H1 (cell line): ENCODE data around the gene IL13. TPM values are rescaled to one million over a fixed set of nuclear protein-coding genes. Genes with fewer than 3 reads are reported as not detected.

Source experiments
- CTCF ChIA-PET: fragments of 300-600 bp; sonication (Branson Sonifier 250); formaldehyde crosslinking; loops from one replicate; lab custom pipeline; 2021; ENCODE audit not compliant: partially characterized antibody; lab: Charles Lee
- POLR2A ChIA-PET: fragments of 300-600 bp; sonication (Branson Sonifier 250); formaldehyde crosslinking; loops from one replicate; lab custom pipeline; 2021; ENCODE audit warnings: inconsistent platforms; ENCODE audit not compliant: partially characterized antibody; lab: Charles Lee
- DNase-seq, 2 experiments: peaks; one replicate each; pipeline versions ENCODE4 v3.0.0 to v3.0.0-alpha.2; 2010 to 2022; ENCODE audit warnings: low spot score in 2 of 2, low read depth in 1 of 2, mixed read lengths in 1 of 2
- FAIRE-seq: peaks from 2 replicates; lab custom pipeline; 2011; peaks lifted over from hg19 to GRCh38; lab: Jason Lieb, UNC
- H2AFZ ChIP-seq: 2 replicates; pipeline ENCODE4 v1.8.1; 2012; ENCODE audit warnings: low read length, inconsistent platforms
- H2AK5ac ChIP-seq: 2 replicates; pipeline ENCODE4 v1.6.1; 2013; ENCODE audit warnings: low read depth, low read length
- H2BK120ac ChIP-seq: replicated peaks from 2 replicates; pipeline ENCODE3; 2013; ENCODE audit warnings: low read depth, low read length, inconsistent platforms
- H2BK12ac ChIP-seq: 2 replicates; pipeline ENCODE4 v1.6.1; 2013; ENCODE audit warnings: low read depth, low read length
- H2BK15ac ChIP-seq: 2 replicates; pipeline ENCODE4 v1.6.1; 2013; ENCODE audit warnings: low read length
- H2BK20ac ChIP-seq: 2 replicates; pipeline ENCODE4 v1.6.1; 2013; ENCODE audit warnings: low read length
- H2BK5ac ChIP-seq: 2 replicates; pipeline ENCODE4 v1.6.1; 2013; ENCODE audit warnings: low read depth, low read length
- H3K14ac ChIP-seq: 2 replicates; pipeline ENCODE4 v1.6.1; 2013; ENCODE audit warnings: inconsistent platforms; ENCODE audit not compliant: insufficient read length
- H3K18ac ChIP-seq: 2 replicates; pipeline ENCODE4 v1.6.1; 2013; ENCODE audit warnings: low read length; ENCODE audit errors: extremely low read depth
- H3K23ac ChIP-seq: 2 replicates; pipeline ENCODE4 v1.6.1; 2013; ENCODE audit warnings: inconsistent platforms; ENCODE audit not compliant: insufficient read length
- H3K23me2 ChIP-seq: 2 replicates; pipeline ENCODE4 v1.6.1; 2013; ENCODE audit warnings: low read depth, low read length
- H3K27ac ChIP-seq: 2 replicates; pipeline ENCODE4 v1.6.1; 2011; ENCODE audit warnings: low read depth, low read length, inconsistent platforms
- H3K27me3 ChIP-seq, 4 experiments: replicated peaks in 1 of 4; 1 replicate in 1 of 4; 2 replicates in 3 of 4; pipeline versions ENCODE4 v1.6.1 to v1.8.1; 2011 to 2013; ENCODE audit warnings: low read length in 3 of 4, mild to moderate bottlenecking in 3 of 4, inconsistent platforms in 2 of 4, mixed read lengths in 2 of 4, moderate library complexity in 1 of 4; ENCODE audit not compliant: control insufficient read depth in 3 of 4, insufficient read depth in 3 of 4; ENCODE audit errors: extremely low read depth in 1 of 4
- H3K36me3 ChIP-seq, 4 experiments: 2 replicates each; pipeline versions ENCODE4 v1.6.1 to v1.8.1; 2011 to 2013; ENCODE audit warnings: mild to moderate bottlenecking in 4 of 4, low read length in 3 of 4, moderate library complexity in 2 of 4, control low read depth in 1 of 4, inconsistent platforms in 1 of 4; ENCODE audit not compliant: insufficient read depth in 4 of 4, control insufficient read depth in 2 of 4
- H3K4ac ChIP-seq: replicated peaks from 2 replicates; pipeline ENCODE3; 2013; ENCODE audit warnings: low read length, low read depth, mixed read lengths, inconsistent platforms; ENCODE audit not compliant: insufficient read length
- H3K4me1 ChIP-seq, 4 experiments: replicated peaks in 1 of 4; 1 replicate in 1 of 4; 2 replicates in 3 of 4; pipeline versions ENCODE4 v1.6.1 to v1.8.1; 2011 to 2013; ENCODE audit warnings: low read length in 3 of 4, inconsistent platforms in 2 of 4, mixed read lengths in 1 of 4; ENCODE audit not compliant: insufficient read depth in 4 of 4, control insufficient read depth in 3 of 4
- H3K4me2 ChIP-seq, 2 experiments: 2 replicates each; pipeline versions ENCODE4 v1.6.1 to v1.8.1; 2011 to 2013; ENCODE audit warnings: low read depth in 2 of 2, low read length in 2 of 2, control low read depth in 1 of 2, inconsistent platforms in 1 of 2, mild to moderate bottlenecking in 1 of 2; ENCODE audit not compliant: insufficient read depth in 1 of 2
- H3K4me3 ChIP-seq, 4 experiments: fragments of 200-600, 300-600 bp in 1 of 4; sonication (generic), shearing (Covaris generic), sonication (Bioruptor Twin) in 1 of 4; 2 replicates each; pipeline versions ENCODE4 v1.5.1 to v1.8.1; 2011 to 2016; ENCODE audit warnings: low read length in 4 of 4, low read depth in 3 of 4, control low read depth in 2 of 4, inconsistent platforms in 2 of 4, mild to moderate bottlenecking in 2 of 4, mixed read lengths in 1 of 4, moderate library complexity in 1 of 4; ENCODE audit not compliant: insufficient read depth in 2 of 4; ENCODE audit errors: extremely low read depth in 1 of 4
- H3K56ac ChIP-seq: replicated peaks from 2 replicates; pipeline ENCODE3; 2013; ENCODE audit warnings: low read depth, mild to moderate bottlenecking, mixed read lengths, low read length, inconsistent platforms; ENCODE audit not compliant: insufficient read length
- H3K79me1 ChIP-seq: 2 replicates; pipeline ENCODE4 v1.6.1; 2013; ENCODE audit warnings: low read depth, low read length, control low read depth
- H3K79me2 ChIP-seq, 2 experiments: 2 replicates each; pipeline versions ENCODE4 v1.6.1 to v1.8.1; 2012 to 2013; ENCODE audit warnings: low read length in 2 of 2, mild to moderate bottlenecking in 2 of 2, inconsistent platforms in 1 of 2; ENCODE audit not compliant: insufficient read depth in 2 of 2, control insufficient read depth in 1 of 2
- H3K9ac ChIP-seq, 4 experiments: replicated peaks in 1 of 4; 1 replicate in 1 of 4; 2 replicates in 3 of 4; pipeline versions ENCODE4 v1.6.1 to v1.8.1; 2011 to 2013; ENCODE audit warnings: low read depth in 3 of 4, low read length in 3 of 4, control low read depth in 2 of 4, mild to moderate bottlenecking in 2 of 4, moderate library complexity in 2 of 4, inconsistent platforms in 1 of 4; ENCODE audit errors: extremely low read depth in 1 of 4
- H3K9me3 ChIP-seq, 2 experiments: 2 replicates each; pipeline versions ENCODE4 v1.6.1 to v1.8.1; 2012 to 2013; ENCODE audit warnings: mild to moderate bottlenecking in 2 of 2, moderate library complexity in 2 of 2, control low read depth in 1 of 2, inconsistent platforms in 1 of 2, low read depth in 1 of 2, low read length in 1 of 2, mixed read lengths in 1 of 2; ENCODE audit not compliant: insufficient read depth in 2 of 2
- H4K20me1 ChIP-seq, 2 experiments: replicated peaks in 1 of 2; 2 replicates each; pipeline versions ENCODE3 to v1.8.1; 2011 to 2013; ENCODE audit warnings: inconsistent platforms in 2 of 2, low read length in 2 of 2, mild to moderate bottlenecking in 1 of 2; ENCODE audit not compliant: insufficient read depth in 2 of 2, control insufficient read depth in 1 of 2
- H4K5ac ChIP-seq: 2 replicates; pipeline ENCODE4 v1.6.1; 2013; ENCODE audit warnings: low read length, low read depth, mixed read lengths, inconsistent platforms; ENCODE audit not compliant: insufficient read length
- H4K8ac ChIP-seq: 2 replicates; pipeline ENCODE4 v1.8.0; 2013; ENCODE audit warnings: mild to moderate bottlenecking, moderate library complexity, low read length, inconsistent platforms; ENCODE audit not compliant: insufficient read depth; ENCODE audit errors: extremely low read depth
- H4K91ac ChIP-seq: replicated peaks from 2 replicates; pipeline ENCODE3; 2013; ENCODE audit warnings: low read length, mixed read lengths, inconsistent platforms; ENCODE audit not compliant: insufficient read length
- CHD1 ChIP-seq: IDR thresholded peaks from 2 replicates; pipeline ENCODE4 v1.6.1; 2012; ENCODE audit warnings: low read depth, low read length, improper control_type of control experiment
- POLR2AphosphoS5 ChIP-seq: IDR thresholded peaks from 2 replicates; pipeline ENCODE4 v1.6.1; 2011; ENCODE audit warnings: low read depth, low read length
- WGBS, 2 experiments: shearing (Covaris generic) in 1 of 2; methylation state at CpG; one replicate each; pipeline versions ENCODE4 v1.1.6 to v1.1.7; 2013 to 2015; ENCODE audit warnings: low lambda C conversion rate in 2 of 2, mixed read lengths in 2 of 2, inconsistent platforms in 1 of 2, low coverage in 1 of 2, missing lambda C conversion rate in 1 of 2; ENCODE audit not compliant: insufficient replicate concordance in 2 of 2, insufficient coverage in 1 of 2, insufficient read length in 1 of 2; ENCODE audit errors: extremely low coverage in 1 of 2, missing lambda C conversion rate in 1 of 2; 5-methylcytosine and 5-hydroxymethylcytosine counted together
- polyA plus RNA-seq, 7 experiments: library from polyadenylated mRNA; depleted of rRNA in 3 of 7; stranded (reverse) in 5 of 7; unstranded in 2 of 7; fragments of >200 nt in 5 of 7; fragments of 200-250 nt in 2 of 7; gene quantifications; 1 replicate in 5 of 7; 2 replicates in 1 of 7; 4 replicates in 1 of 7; pipeline versions ENCODE4 v1.2.1 to v1.2.3, GENCODE V29; 2011 to 2013; ENCODE audit warnings: missing spikeins in 2 of 7, mixed read lengths in 2 of 7
- total RNA-seq: library from RNA; stranded (reverse); fragmentation: NEBNext Ultra II Directional; extraction: Animal tissue kit (Norgen Biotek cat#: 25700); gene quantifications from 2 replicates; pipeline ENCODE4 v1.2.1, GENCODE V29; 2021
- TF ChIP-seq, protein P1 (sequence below): IDR thresholded peaks from 2 replicates; pipeline ENCODE4 v1.6.1; 2012; ENCODE audit warnings: inconsistent platforms
- TF ChIP-seq, protein P2 (sequence below): IDR thresholded peaks from 2 replicates; pipeline ENCODE4 v1.6.1; 2012; ENCODE audit warnings: inconsistent platforms

IL13 gene
- total and polyA plus RNA-seq, 2 of the 8 experiments (the other 6 are each of a cell fraction or from before 2014, with no cell fraction given), result not detected

DNA sequence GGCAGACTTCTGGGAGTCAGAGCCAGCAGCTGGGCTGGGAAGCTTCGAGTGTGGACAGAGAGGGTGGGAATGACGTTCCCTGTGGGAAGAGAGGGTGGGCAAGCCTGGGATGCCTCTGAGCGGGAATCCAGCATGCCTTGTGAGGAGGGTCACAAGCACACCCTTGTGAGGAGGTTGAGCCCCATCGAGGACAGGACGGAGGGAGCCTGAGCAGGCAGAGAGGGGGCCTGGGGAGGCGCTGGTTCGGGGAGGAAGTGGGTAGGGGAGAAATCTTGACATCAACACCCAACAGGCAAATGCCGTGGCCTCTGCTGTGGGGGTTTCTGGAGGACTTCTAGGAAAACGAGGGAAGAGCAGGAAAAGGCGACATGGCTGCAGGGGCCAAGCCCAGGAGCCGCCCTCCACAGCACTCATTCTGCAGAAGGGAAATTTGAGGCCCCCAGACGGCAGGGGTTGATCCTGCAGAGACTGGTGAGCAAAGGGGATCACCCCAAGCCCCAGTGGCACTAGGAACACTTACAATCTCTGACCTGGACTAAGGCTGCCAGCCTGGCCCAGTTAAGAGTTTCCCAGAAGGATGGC is 1.1 kb upstream of the IL13 start:
- H4K5ac ChIP-seq, result no peak overlapping the region
- H3K23ac ChIP-seq, result no peak overlapping the region
- H4K20me1 ChIP-seq, result peaks cover 0 to 1% of the 10 kb centered on the region in 2 experiments
- peak overlapping the region; percentile 59 to 67 for H3K4me2 ChIP-seq
- H2BK120ac ChIP-seq, result no peak overlapping the region
- no peak overlapping the region for H3K14ac ChIP-seq
- WGBS, 2 experiments, result 69% methylated on average over 10 of the region's 12 CpGs; no CpG with 5 or more reads in 1 of the 2 experiments
- ChIA-PET POLR2A (no interaction called here), CTCF (interaction anchor here (1.2 to 1.8 kb wide), 3 partner anchors 22 to 162 kb away, joined by 4 to 7 read pairs (median 7); no protein-coding TSS in a partner anchor)
- no peak overlapping the region for H2AFZ ChIP-seq
- no peaks in the 10 kb centered on the region for H3K79me1 ChIP-seq
- no peak overlapping the region for H3K27ac ChIP-seq
- H4K8ac ChIP-seq, result peak overlapping the region; percentile 76
- FAIRE-seq (no peak), DNase-seq (no peak)
- no peak overlapping the region for H4K91ac ChIP-seq
- no peaks in the 10 kb centered on the region; a peak in 1 of 4 replicates for H3K9me3 ChIP-seq
- H3K56ac ChIP-seq, result no peak overlapping the region
- peaks cover 2% of the 10 kb centered on the region; the same call in 1 of the 2 replicates for H3K23me2 ChIP-seq
- H3K4me3 ChIP-seq, result peak overlapping the region in 1 of 4 experiments; percentile 57; a peak in 4 of 8 replicates
- H3K9ac ChIP-seq, result no peak overlapping the region
- no peak overlapping the region for H2BK20ac ChIP-seq
- peaks cover 10 to 40% (median 31%) of the 10 kb centered on the region in 4 experiments for H3K27me3 ChIP-seq
- H3K79me2 ChIP-seq, result no peaks in the 10 kb centered on the region
- TF ChIP-seq CHD1 (no peak), POLR2AphosphoS5 (no peak)
- TF ChIP-seq, protein P1, sequence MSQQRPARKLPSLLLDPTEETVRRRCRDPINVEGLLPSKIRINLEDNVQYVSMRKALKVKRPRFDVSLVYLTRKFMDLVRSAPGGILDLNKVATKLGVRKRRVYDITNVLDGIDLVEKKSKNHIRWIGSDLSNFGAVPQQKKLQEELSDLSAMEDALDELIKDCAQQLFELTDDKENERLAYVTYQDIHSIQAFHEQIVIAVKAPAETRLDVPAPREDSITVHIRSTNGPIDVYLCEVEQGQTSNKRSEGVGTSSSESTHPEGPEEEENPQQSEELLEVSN, result peak; percentile 97
- TF ChIP-seq, protein P2, sequence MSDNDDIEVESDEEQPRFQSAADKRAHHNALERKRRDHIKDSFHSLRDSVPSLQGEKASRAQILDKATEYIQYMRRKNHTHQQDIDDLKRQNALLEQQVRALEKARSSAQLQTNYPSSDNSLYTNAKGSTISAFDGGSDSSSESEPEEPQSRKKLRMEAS, result peak; percentile 89
- H2BK12ac ChIP-seq, result no peak overlapping the region
- H3K4ac ChIP-seq, result no peak overlapping the region
- 0 out of 2 replicates have a peak overlapping the region, but pooled peaks have one; percentile 61 for H2BK15ac ChIP-seq
- H3K18ac ChIP-seq, result no peak overlapping the region
- H2AK5ac ChIP-seq, result no peak overlapping the region
- no peak overlapping the region for H2BK5ac ChIP-seq
- no peaks in the 10 kb centered on the region for H3K36me3 ChIP-seq
- H3K4me1 ChIP-seq, result peaks cover 0 to 8% (median under 1%) of the 10 kb centered on the region in 4 experiments; a peak in 4 of 7 replicates
